ENCODE data around the gene SLC19A2. TPM values are rescaled to one million over a fixed set of nuclear protein-coding genes. Genes with fewer than 3 reads are reported as not detected.

SLC19A2 gene
- total and polyA plus RNA-seq, 2 of the 8 experiments (the other 6 are each of a cell fraction or from before 2014, with no cell fraction given): 21.2 to 23.2 TPM

DNA sequence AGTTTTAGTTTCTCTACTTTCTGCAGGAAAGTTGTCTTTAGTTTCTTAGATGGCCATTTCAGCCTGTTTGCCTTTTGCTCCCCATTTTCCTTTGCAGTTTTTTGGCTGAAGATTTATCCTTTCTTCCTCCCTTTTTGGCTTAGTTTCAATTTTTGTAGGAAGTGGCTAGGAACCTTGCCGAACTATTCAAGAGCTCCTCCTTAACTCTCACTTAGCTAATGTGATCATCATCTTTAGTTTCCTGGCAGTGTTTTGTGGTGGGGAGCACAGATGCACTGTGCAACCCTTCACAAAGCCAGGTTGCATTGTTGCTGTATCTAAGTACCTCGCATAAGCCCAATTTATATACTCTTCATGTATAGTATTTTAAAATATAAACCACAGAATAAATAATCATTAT, 29.7 kb downstream of the SLC19A2 start:
- Histone ChIP-seq H2BK15ac (ENCODE audit: low read length) (no peak overlapping the region), H3K4me1 (replicated peaks in 1 of 4; ENCODE audit: control insufficient read depth in 3 of 4, insufficient read depth in 4 of 4, low read length in 3 of 4) (peaks cover 0 to 4% (median 2%) of the 10 kb centered on the region in 4 experiments; a peak in 5 of 7 replicates), H3K14ac (ENCODE audit: insufficient read length) (no peak overlapping the region), H2AFZ (ENCODE audit: low read length) (no peak overlapping the region), H2AK5ac (ENCODE audit: low read depth, low read length) (no peak overlapping the region), H2BK5ac (ENCODE audit: low read depth, low read length) (no peak overlapping the region), H2BK12ac (ENCODE audit: low read depth, low read length) (no peak overlapping the region), H3K27ac (ENCODE audit: low read depth, low read length) (no peak overlapping the region), H4K91ac (replicated peaks; ENCODE audit: insufficient read length, low read length) (no peak overlapping the region), H4K8ac (ENCODE audit: extremely low read depth, insufficient read depth, low read length) (no peak overlapping the region), H3K27me3 (replicated peaks in 1 of 4; ENCODE audit: control insufficient read depth in 3 of 4, extremely low read depth in 1 of 4, insufficient read depth in 3 of 4, low read length in 3 of 4) (no peaks in the 10 kb centered on the region), H3K9me3 (ENCODE audit: insufficient read depth in 2 of 2, low read depth in 1 of 2, low read length in 1 of 2) (peaks cover 0 to 8% of the 10 kb centered on the region in 2 experiments; a peak in 1 of 4 replicates), H3K23me2 (ENCODE audit: low read depth, low read length) (peaks cover 3% of the 10 kb centered on the region), H3K18ac (ENCODE audit: extremely low read depth, low read length) (no peak overlapping the region), H2BK20ac (ENCODE audit: low read length) (no peak overlapping the region), H3K56ac (replicated peaks; ENCODE audit: insufficient read length, low read depth, low read length) (no peak overlapping the region), H3K79me2 (ENCODE audit: control insufficient read depth in 1 of 2, insufficient read depth in 2 of 2, low read length in 2 of 2) (no peaks in the 10 kb centered on the region), H3K9ac (replicated peaks in 1 of 4; ENCODE audit: extremely low read depth in 1 of 4, low read depth in 3 of 4, low read length in 3 of 4) (no peak overlapping the region), H4K5ac (ENCODE audit: insufficient read length, low read depth, low read length) (no peak overlapping the region), H3K4me3 (ENCODE audit: extremely low read depth in 1 of 4, insufficient read depth in 2 of 4, low read depth in 3 of 4, low read length in 4 of 4) (no peak overlapping the region), H3K4ac (replicated peaks; ENCODE audit: insufficient read length, low read depth, low read length) (no peak overlapping the region), H3K79me1 (ENCODE audit: low read depth, low read length) (no peaks in the 10 kb centered on the region), H4K20me1 (replicated peaks in 1 of 2; ENCODE audit: control insufficient read depth in 1 of 2, insufficient read depth in 2 of 2, low read length in 2 of 2) (no peaks in the 10 kb centered on the region), H2BK120ac (replicated peaks; ENCODE audit: low read depth, low read length) (no peak overlapping the region), H3K23ac (ENCODE audit: insufficient read length) (no peak overlapping the region), H3K36me3 (ENCODE audit: control insufficient read depth in 2 of 4, insufficient read depth in 4 of 4, low read length in 3 of 4) (no peaks in the 10 kb centered on the region; a peak in 1 of 8 replicates), H3K4me2 (ENCODE audit: insufficient read depth in 1 of 2, low read depth in 2 of 2, low read length in 2 of 2) (no peak overlapping the region)
- ChIA-PET POLR2A (ENCODE audit: partially characterized antibody) (no interaction called here), CTCF (ENCODE audit: partially characterized antibody) (interaction anchor here (1.5 kb wide), 1 partner anchor 18 kb away, joined by 3 read pairs; no protein-coding TSS in a partner anchor)
- DNase-seq (ENCODE audit: low read depth in 1 of 2, low spot score in 2 of 2) (no peak), FAIRE-seq (no peak)
- 90% methylated on average over 2 of the region's 2 CpGs; no CpG with 5 or more reads in 1 of the 2 experiments for WGBS, 2 experiments (ENCODE audit: extremely low coverage in 1 of 2, insufficient coverage in 1 of 2, insufficient read length in 1 of 2, insufficient replicate concordance in 2 of 2, low coverage in 1 of 2, low lambda C conversion rate in 2 of 2, missing lambda C conversion rate in 1 of 2)
- TF ChIP-seq POLR2A (IDR thresholded peaks at IDR 0.05; ENCODE audit: control extremely low read depth in 1 of 2, low read depth in 2 of 2, low read length in 2 of 2) (no peak), NANOG (IDR thresholded peaks at IDR 0.05; ENCODE audit: insufficient read depth, low read depth, low read length, poor library complexity, severe bottlenecking) (no peak), TBP (IDR thresholded peaks at IDR 0.05; ENCODE audit: low read depth, low read length) (no peak), CBX5 (IDR thresholded peaks at IDR 0.05; ENCODE audit: low read depth, low read length) (no peak)

All from H1 (cell line).